Uterine smooth muscle cell (primary cell): ENCODE measurements around the gene FAHD1. TPM values are rescaled to one million over a fixed set of nuclear protein-coding genes. Genes with fewer than 3 reads are reported as not detected.

Experiments used
- total RNA-seq: library from RNA; depleted of rRNA; stranded (reverse); fragments of >200 nt; gene quantifications from 2 replicates; pipeline ENCODE4 v1.2.3, GENCODE V29; 2014

FAHD1 gene
- 66.5 and 87.0 TPM in 2 replicates for total RNA-seq

GRCh38 chr16:1826691-1827573, at the start of gene FAHD1, which contains the start of gene HAGH:
Gene FAHD1, plus strand, starts transcription at chr16:1827206. Its CDS starts 33 bp downstream, at chr16:1827239.
Gene HAGH, minus strand, starts transcription at chr16:1826825. Its CDS starts 38 bp downstream, at chr16:1826787.

GRCh38 chr16:1782408-1783264, 44.4 kb upstream of the FAHD1 start, which contains the start of the genes NUBP2 and SPSB3:
Gene NUBP2, plus strand, starts transcription at chr16:1782960. Its CDS starts 61 bp downstream, at chr16:1783021.
Gene SPSB3, minus strand, starts transcription at chr16:1782571. Its CDS starts 1,088 bp downstream, at chr16:1781483.

GRCh38 chr16:1793578-1794220, 33.3 kb upstream of the FAHD1 start, which contains the start of gene IGFALS:
Gene IGFALS, minus strand, starts transcription at chr16:1793705. Its CDS starts 53 bp downstream, at chr16:1793652.

GRCh38 chr16:1871974-1872635, 45.1 kb downstream of the FAHD1 start, which contains the start of gene MEIOB:
Gene MEIOB, minus strand, starts transcription at chr16:1872164. Its CDS starts 3,989 bp downstream, at chr16:1868175.

Other genes starting within 250 kb of the FAHD1 start
- gene IFT140, start 215.1 kb upstream of the FAHD1 start, total RNA-seq = 27.2 and 42.7 TPM in 2 replicates
- gene CRAMP1, start 214.8 kb upstream of the FAHD1 start, total RNA-seq = 7.7 and 8.4 TPM in 2 replicates
- 28.0 and 49.4 TPM in 2 replicates for gene JPT2, start 148.9 kb upstream of the FAHD1 start, total RNA-seq
- 42.9 and 44.9 TPM in 2 replicates for gene MAPK8IP3, start 121.0 kb upstream of the FAHD1 start, total RNA-seq
- gene NME3, start 55.7 kb upstream of the FAHD1 start, total RNA-seq = 34.6 and 65.0 TPM in 2 replicates
- 11.7 and 16.5 TPM in 2 replicates for gene EME2, start 54.4 kb upstream of the FAHD1 start, total RNA-seq
- gene MRPS34, start 54.1 kb upstream of the FAHD1 start, total RNA-seq = 89.7 and 102 TPM in 2 replicates
- gene SPSB3, start 44.6 kb upstream of the FAHD1 start, total RNA-seq = 29.0 and 37.5 TPM in 2 replicates
- 70.7 and 82.7 TPM in 2 replicates for gene NUBP2, start 44.2 kb upstream of the FAHD1 start, total RNA-seq
- gene IGFALS, start 33.5 kb upstream of the FAHD1 start, total RNA-seq = under 0.01 and 0.50 TPM in 2 replicates
- gene HAGH, start 381 bp upstream of the FAHD1 start, total RNA-seq = 48.1 and 55.1 TPM in 2 replicates
- 0.22 and 0.50 TPM in 2 replicates for gene MEIOB, start 45.0 kb downstream of the FAHD1 start, total RNA-seq
- not detected in 2 replicates for gene HS3ST6, start 91.2 kb downstream of the FAHD1 start, total RNA-seq
- 6.2 and 6.6 TPM in 2 replicates for gene MSRB1, start 116.0 kb downstream of the FAHD1 start, total RNA-seq
- not detected in 2 replicates for gene RPL3L, start 127.5 kb downstream of the FAHD1 start, total RNA-seq
- 110 and 149 TPM in 2 replicates for gene NDUFB10, start 132.3 kb downstream of the FAHD1 start, total RNA-seq
- gene RPS2, start 137.6 kb downstream of the FAHD1 start, total RNA-seq = 1,423 and 2,571 TPM in 2 replicates
- gene RNF151, start 139.7 kb downstream of the FAHD1 start, total RNA-seq = not detected in 2 replicates
- gene TBL3, start 144.8 kb downstream of the FAHD1 start, total RNA-seq = 40.7 and 57.5 TPM in 2 replicates
- not detected in 2 replicates for gene NOXO1, start 154.3 kb downstream of the FAHD1 start, total RNA-seq
- gene GFER, start 157.0 kb downstream of the FAHD1 start, total RNA-seq = 18.5 and 23.0 TPM in 2 replicates
- 1.4 and 6.1 TPM in 2 replicates for gene SYNGR3, start 162.8 kb downstream of the FAHD1 start, total RNA-seq
- gene ZNF598, start 182.6 kb downstream of the FAHD1 start, total RNA-seq = 20.7 and 22.7 TPM in 2 replicates
- 0.33 and 0.87 TPM in 2 replicates for gene NPW, start 192.6 kb downstream of the FAHD1 start, total RNA-seq
- 12.1 and 17.7 TPM in 2 replicates for gene NHERF2, start 199.7 kb downstream of the FAHD1 start, total RNA-seq
- 29.5 and 31.0 TPM in 2 replicates for gene NTHL1, start 220.6 kb downstream of the FAHD1 start, total RNA-seq
- 50.2 and 59.6 TPM in 2 replicates for gene TSC2, start 220.8 kb downstream of the FAHD1 start, total RNA-seq